SK-N-SH (cell line): Measurements from ENCODE around the gene CASP1.
"Not testable (repeated sequence)": the region's sequence is repeated elsewhere in the genome, so short reads cannot be mapped to it uniquely, and the experiment has no call there.

Experiments
- CTCF ChIP-seq: fragments of 200-600 bp; sonication (generic); IDR thresholded peaks from 2 replicates; pipeline ENCODE4 v1.6.1; 2017; ENCODE audit warnings: antibody characterized with exemption, mild to moderate bottlenecking, moderate library complexity
- EP300 ChIP-seq, 2 experiments: IDR thresholded peaks; 2 replicates each; pipeline versions ENCODE4 v1.4.0 to v1.6.1; 2012; ENCODE audit warnings: borderline replicate concordance in 1 of 2, low read depth in 1 of 2, low read length in 1 of 2
- EZH2phosphoT487 ChIP-seq: fragments of 200-600 bp; sonication (generic); IDR thresholded peaks from 2 replicates; pipeline ENCODE4 v1.6.1; 2017; ENCODE audit warnings: low read depth, mixed run types, mild to moderate bottlenecking, antibody characterized with exemption, moderate library complexity, borderline replicate concordance
- RAD21 ChIP-seq: IDR thresholded peaks from 2 replicates; pipeline ENCODE4 v1.6.1; 2012; ENCODE audit warnings: mild to moderate bottlenecking, low read length
- TEAD4 ChIP-seq: IDR thresholded peaks from 2 replicates; pipeline ENCODE4 v1.4.0; 2012; ENCODE audit warnings: mild to moderate bottlenecking, borderline replicate concordance; ENCODE audit not compliant: insufficient read depth
- TF ChIP-seq, protein P1 (sequence below): IDR thresholded peaks from 2 replicates; pipeline ENCODE4 v1.4.0; 2012; ENCODE audit warnings: low read depth

DNA sequence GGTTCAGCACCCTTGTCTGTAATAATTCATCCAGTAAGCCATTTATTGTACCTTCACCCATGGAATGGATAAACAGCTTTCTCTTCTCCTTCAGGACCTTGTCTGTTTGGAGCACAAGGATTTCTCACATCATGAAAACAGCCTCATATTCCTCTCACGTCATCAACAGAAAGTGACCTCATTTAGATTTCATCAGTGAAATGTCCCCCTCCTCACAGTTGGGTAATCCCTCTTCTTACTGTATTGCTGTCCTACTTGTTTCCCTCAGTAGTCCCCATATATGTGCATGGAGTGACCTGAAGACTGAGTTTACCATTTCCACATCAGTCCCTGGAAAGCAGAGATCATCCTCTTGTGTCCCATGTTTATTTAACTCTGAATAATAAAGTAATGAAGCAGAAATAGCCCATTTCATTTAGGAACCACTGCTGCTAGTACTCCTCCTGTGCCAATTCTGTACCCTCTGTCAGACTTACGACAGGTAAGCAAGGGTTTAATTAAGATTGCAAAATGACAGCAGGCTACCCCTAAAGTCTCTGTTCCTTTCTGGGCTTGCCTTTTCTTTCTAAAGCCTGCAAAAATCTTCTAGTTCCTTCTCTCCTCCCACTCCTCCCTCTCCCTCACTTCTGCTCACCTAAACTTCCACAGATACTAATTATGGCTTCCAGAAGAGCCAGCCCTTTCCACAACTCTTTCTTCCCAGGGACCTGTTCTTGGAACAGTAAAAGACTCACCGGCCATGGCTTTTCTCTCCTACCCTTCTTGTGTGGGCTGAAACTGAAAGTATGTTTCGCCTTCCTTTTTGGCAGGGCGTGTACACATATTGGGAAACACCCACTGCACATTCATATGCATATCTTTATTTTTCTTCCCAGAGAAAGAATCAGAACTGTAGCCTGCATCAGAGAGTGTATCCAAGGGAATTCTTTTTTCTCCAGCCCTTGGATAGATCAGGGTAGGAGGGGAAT is 9.9 kb upstream of the CASP1 start, which contains the start of gene CARD16:
- TF ChIP-seq EP300 (IDR thresholded peaks at IDR 0.05; ENCODE audit: borderline replicate concordance in 1 of 2, low read depth in 1 of 2, low read length in 1 of 2); TEAD4; CTCF; RAD21; EZH2phosphoT487: not testable (repeated sequence)
- TF ChIP-seq, protein P1, sequence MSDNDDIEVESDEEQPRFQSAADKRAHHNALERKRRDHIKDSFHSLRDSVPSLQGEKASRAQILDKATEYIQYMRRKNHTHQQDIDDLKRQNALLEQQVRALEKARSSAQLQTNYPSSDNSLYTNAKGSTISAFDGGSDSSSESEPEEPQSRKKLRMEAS = not testable (repeated sequence)
